Rectal smooth muscle tissue (tissue), 1 donor: Measurements from ENCODE around the gene RAB3GAP2.
"Not testable (repeated sequence)": the region's sequence is repeated elsewhere in the genome, so short reads cannot be mapped to it uniquely, and the experiment has no call there.

Experiments
- H3K27ac ChIP-seq: one replicate; pipeline ENCODE4 v1.7.0; 2013; ENCODE audit warnings: low read depth, low read length, inconsistent platforms
- H3K27me3 ChIP-seq: one replicate; pipeline ENCODE4 v1.7.0; 2013; ENCODE audit warnings: low read length; ENCODE audit not compliant: control insufficient read depth, insufficient read depth
- H3K36me3 ChIP-seq: one replicate; pipeline ENCODE4 v1.7.0; 2013; ENCODE audit warnings: low read length; ENCODE audit not compliant: control insufficient read depth, insufficient read depth
- H3K4me1 ChIP-seq: one replicate; pipeline ENCODE4 v1.7.0; 2013; ENCODE audit warnings: low read length; ENCODE audit not compliant: control insufficient read depth, insufficient read depth
- H3K4me3 ChIP-seq: one replicate; pipeline ENCODE4 v1.7.0; 2013; ENCODE audit warnings: low read length
- H3K9ac ChIP-seq: one replicate; pipeline ENCODE4 v1.7.0; 2013; ENCODE audit warnings: low read length

Gene RAB3GAP2, protein sequence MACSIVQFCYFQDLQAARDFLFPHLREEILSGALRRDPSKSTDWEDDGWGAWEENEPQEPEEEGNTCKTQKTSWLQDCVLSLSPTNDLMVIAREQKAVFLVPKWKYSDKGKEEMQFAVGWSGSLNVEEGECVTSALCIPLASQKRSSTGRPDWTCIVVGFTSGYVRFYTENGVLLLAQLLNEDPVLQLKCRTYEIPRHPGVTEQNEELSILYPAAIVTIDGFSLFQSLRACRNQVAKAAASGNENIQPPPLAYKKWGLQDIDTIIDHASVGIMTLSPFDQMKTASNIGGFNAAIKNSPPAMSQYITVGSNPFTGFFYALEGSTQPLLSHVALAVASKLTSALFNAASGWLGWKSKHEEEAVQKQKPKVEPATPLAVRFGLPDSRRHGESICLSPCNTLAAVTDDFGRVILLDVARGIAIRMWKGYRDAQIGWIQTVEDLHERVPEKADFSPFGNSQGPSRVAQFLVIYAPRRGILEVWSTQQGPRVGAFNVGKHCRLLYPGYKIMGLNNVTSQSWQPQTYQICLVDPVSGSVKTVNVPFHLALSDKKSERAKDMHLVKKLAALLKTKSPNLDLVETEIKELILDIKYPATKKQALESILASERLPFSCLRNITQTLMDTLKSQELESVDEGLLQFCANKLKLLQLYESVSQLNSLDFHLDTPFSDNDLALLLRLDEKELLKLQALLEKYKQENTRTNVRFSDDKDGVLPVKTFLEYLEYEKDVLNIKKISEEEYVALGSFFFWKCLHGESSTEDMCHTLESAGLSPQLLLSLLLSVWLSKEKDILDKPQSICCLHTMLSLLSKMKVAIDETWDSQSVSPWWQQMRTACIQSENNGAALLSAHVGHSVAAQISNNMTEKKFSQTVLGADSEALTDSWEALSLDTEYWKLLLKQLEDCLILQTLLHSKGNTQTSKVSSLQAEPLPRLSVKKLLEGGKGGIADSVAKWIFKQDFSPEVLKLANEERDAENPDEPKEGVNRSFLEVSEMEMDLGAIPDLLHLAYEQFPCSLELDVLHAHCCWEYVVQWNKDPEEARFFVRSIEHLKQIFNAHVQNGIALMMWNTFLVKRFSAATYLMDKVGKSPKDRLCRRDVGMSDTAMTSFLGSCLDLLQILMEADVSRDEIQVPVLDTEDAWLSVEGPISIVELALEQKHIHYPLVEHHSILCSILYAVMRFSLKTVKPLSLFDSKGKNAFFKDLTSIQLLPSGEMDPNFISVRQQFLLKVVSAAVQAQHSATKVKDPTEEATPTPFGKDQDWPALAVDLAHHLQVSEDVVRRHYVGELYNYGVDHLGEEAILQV (N-terminal part only)

DNA sequence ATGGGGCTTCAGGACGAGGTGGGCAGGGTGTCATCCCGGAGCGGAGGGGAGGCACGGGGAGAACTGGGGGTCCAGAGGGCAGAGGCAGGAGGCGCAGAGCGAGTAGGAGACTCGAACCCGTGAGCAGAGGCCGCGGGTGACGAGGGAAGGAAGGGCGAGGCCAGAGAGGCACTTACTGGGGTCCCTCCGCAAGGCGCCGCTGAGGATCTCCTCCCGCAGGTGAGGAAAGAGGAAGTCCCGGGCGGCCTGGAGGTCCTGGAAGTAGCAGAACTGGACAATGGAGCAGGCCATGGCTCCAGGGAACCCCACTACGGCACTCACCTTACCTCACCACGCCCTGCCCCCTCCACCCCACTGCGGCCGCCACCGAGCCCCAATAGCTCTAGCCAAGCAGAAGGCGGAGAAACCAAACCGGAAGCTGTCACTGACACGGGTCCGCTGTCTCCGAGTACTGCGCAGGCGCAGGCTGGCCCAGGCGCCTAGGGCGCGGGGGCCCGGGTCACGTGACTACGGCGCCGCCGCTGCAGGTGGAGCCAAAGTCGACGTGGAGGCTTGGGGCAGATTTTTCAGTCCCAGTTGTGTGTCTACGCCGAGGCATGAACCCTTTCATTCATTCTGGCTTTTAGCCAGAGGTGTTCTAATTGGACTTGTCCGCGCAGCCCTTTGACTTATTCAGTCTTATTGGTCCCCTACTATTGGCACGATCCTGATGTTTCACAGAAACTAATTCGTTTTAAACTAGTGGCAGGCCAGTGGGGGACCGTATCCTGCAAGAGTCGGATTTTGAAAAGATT is at the start of gene RAB3GAP2:
Gene RAB3GAP2, minus strand, starts transcription at position 407 of the 794 bp plus-strand sequence. Its CDS starts 116 bp downstream, at position 291.
- peaks cover 12% of the 10 kb centered on the region for H3K4me1 ChIP-seq
- no peaks in the 10 kb centered on the region for H3K27me3 ChIP-seq
- H3K4me3 ChIP-seq = peak within 1 kb of the TSS; percentile 92
- H3K27ac ChIP-seq = peak within 1 kb of the TSS; percentile 85
- H3K36me3 ChIP-seq = no peaks in the 10 kb centered on the region
- H3K9ac ChIP-seq = peak within 1 kb of the TSS; percentile 95

DNA sequence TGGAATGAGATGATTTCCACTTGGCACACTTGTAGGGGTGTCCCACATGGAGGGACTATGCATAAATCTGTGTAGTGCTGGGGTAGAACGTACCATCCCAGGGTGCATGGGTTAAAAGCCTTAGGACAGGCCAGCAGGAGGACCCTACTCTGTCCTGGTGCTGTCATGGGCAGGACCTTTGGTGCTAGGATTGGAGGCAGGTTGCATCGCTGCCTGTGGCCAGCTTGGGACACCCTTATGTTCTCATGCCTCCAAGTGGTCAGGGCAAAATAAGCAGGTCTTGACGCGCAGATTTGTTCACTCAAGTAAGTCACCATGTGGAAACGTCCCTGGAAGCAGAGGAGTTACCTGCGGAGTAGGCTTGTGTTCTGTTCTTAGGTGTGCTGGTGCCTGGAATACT is 49.5 kb upstream of the RAB3GAP2 start:
- no peaks in the 10 kb centered on the region for H3K36me3 ChIP-seq
- H3K9ac ChIP-seq = no peak overlapping the region
- H3K4me1 ChIP-seq = no peaks in the 10 kb centered on the region
- H3K4me3 ChIP-seq = no peak overlapping the region
- no peak overlapping the region for H3K27ac ChIP-seq
- no peaks in the 10 kb centered on the region for H3K27me3 ChIP-seq

DNA sequence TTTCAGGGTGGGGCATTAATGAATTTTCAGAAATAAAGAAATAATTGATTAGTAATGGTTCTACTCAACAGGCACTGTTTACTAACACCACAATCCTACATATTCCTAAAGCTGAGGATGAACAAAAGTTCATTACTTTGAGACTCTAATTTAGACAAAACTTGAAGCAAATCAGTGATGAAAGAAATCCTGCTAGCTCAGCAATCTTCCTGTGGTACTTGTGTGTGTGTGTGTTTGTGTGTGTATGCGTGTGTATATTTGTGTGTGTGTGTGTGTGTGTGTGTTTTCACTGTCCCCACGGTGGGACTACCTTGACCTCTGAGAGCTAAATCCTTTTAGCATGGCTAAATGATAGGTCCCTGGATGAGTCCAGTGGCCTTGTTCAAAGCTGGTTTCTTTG is 48.5 kb upstream of the RAB3GAP2 start:
- Histone ChIP-seq H3K4me1 (no peaks in the 10 kb centered on the region), H3K27ac (no peak overlapping the region), H3K36me3 (no peaks in the 10 kb centered on the region), H3K9ac (no peak overlapping the region), H3K27me3 (no peaks in the 10 kb centered on the region), H3K4me3 (no peak overlapping the region)

DNA sequence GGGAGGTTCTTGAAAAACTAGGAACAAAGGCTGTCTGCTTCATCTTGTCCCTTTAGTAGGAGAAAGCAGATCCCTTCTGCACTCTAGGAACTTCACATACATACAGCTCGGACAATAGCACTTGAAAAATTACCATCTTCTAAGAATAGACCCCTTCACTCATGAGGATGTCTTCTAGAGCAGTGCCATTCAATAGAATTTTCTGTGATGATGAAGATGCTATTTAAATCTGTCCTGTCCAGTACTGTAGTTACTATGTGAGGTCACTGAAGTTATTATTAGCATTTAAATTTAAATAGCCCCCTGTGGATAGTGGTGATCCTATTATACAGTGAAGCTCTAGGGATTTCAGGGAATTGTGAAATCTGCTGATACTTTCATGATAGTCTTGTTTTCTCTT is 46.4 kb upstream of the RAB3GAP2 start:
- Histone ChIP-seq H3K4me1 (no peaks in the 10 kb centered on the region), H3K9ac (no peak overlapping the region), H3K27ac (no peak overlapping the region), H3K4me3 (no peak overlapping the region), H3K36me3 (no peaks in the 10 kb centered on the region), H3K27me3 (no peaks in the 10 kb centered on the region)

DNA sequence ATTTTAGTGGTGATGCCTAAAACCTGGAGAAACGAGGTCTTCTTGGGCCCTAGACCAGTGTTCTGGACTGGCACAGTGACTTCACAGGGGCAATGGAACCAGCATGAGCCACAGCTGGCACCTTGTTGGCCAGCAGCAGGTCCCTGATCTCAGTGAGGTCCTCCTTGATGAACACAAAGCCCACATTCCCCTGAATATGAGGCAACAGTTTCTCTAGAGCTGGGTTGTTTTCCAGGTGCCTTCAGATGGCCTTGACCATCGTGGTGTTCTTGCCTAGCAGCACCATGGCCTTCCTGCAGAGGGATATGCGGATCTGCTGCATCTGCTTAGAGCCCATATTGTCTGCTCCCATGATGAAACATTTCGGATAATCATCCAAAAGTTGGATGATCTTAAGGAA is 44.9 kb upstream of the RAB3GAP2 start:
- Histone ChIP-seq H3K36me3 (no peaks in the 10 kb centered on the region), H3K4me1 (no peaks in the 10 kb centered on the region), H3K27me3 (no peaks in the 10 kb centered on the region), H3K27ac (no peak overlapping the region), H3K9ac (no peak overlapping the region), H3K4me3 (no peak overlapping the region)

DNA sequence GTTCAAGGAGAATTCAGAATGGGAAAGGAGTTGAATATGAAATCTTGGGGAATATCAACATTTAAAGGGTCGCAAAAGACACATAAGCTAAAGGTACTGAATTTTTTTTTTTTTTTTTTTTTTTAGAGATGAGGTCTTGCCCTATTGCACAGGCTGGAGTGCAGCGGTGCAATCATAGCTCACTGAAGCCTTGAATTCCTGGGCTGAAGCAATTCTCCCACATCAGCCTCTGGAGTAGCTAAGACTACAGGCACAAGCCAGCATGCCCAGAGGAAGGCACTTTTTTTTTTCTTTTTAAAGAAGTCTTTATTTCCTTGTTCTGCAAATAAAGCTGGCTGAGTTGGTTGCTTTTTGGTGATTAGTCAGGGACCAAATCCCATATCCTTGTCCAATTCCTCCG is 44.1 kb upstream of the RAB3GAP2 start:
- Histone ChIP-seq H3K9ac (no peak overlapping the region), H3K36me3 (no peaks in the 10 kb centered on the region), H3K27me3 (no peaks in the 10 kb centered on the region), H3K4me3 (no peak overlapping the region), H3K4me1 (no peaks in the 10 kb centered on the region), H3K27ac (no peak overlapping the region)

DNA sequence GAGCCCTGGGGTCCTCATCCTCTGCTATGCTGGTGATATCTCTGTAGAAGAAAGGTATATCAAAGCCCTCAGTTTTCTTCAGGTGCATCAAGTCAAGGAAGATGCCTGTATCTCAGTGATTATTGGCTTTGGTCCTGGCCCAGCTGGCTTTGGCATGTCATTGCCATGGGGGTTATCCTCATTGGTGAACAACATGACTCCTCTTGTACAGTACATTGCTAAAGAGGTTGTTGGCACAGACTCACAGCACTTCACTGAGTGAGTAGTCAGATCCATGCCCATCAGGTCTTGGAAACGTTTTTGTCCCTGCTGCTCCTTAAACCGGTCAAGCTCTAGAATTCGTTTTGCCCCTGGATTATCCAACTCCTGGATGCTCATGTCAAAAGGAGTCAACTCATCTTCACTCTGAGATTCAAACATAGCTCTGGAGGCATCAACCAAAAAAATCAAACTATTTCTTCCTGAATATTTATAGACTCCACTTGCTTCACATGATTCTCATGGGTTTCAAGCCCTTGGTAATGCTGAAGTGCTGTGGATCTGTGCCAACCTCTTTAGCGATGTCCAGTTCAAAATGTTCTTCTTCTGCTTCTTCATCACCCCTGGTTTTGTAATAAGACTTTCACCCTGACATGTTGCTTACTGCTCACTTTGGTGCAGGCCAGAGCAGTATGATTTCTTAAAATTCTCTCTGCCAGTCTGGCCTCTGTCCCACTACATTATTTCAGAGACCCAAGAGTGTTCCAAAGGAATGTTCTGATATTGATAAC is 43.0 kb upstream of the RAB3GAP2 start:
- Histone ChIP-seq H3K27me3 (no peaks in the 10 kb centered on the region), H3K36me3 (no peaks in the 10 kb centered on the region), H3K4me3 (no peak overlapping the region), H3K9ac (no peak overlapping the region), H3K4me1 (no peaks in the 10 kb centered on the region), H3K27ac (no peak overlapping the region)

DNA sequence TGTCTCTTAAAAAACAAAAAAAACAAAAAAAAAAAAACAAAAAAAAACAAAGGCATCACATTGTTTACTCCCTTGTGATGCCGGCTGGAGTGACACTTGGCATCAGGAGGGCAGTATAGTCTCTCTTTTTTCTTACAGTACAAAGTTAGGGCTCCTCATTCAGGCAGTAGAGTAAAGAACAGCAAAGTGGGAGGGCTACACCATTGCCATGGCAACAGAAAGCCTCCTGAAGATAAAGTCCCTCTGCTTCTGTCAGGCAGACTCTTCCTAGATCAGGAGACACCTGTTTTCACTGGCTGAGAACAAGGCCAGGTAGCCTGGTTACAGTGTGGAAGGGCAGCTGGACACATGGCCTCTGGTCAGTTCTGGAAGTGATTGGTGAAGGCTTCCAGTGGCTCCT is 41.3 kb upstream of the RAB3GAP2 start:
- Histone ChIP-seq H3K9ac (no peak overlapping the region), H3K27ac (no peak overlapping the region), H3K4me3 (no peak overlapping the region), H3K36me3 (no peaks in the 10 kb centered on the region), H3K4me1 (no peaks in the 10 kb centered on the region), H3K27me3 (no peaks in the 10 kb centered on the region)

DNA sequence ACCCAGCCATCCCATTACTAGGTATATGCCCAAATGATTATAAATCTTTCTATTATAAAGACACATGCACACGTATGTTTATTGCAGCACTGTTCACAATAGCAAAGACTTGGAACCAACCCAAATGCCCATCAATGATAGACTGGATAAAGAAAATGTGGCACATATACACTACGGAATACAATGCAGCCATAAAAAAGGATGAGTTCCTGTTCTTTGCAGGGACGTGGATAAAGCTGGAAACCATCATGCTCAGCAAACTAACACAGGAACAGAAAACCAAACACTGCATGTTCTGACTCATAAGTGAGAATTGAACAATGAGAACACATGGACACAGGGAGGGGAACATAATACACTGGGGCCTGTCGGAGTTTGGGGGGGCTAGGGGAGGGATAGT is 37.9 kb upstream of the RAB3GAP2 start:
- H3K36me3 ChIP-seq, H3K4me1 ChIP-seq, H3K27ac ChIP-seq, H3K9ac ChIP-seq, H3K4me3 ChIP-seq, H3K27me3 ChIP-seq: not testable (repeated sequence)

DNA sequence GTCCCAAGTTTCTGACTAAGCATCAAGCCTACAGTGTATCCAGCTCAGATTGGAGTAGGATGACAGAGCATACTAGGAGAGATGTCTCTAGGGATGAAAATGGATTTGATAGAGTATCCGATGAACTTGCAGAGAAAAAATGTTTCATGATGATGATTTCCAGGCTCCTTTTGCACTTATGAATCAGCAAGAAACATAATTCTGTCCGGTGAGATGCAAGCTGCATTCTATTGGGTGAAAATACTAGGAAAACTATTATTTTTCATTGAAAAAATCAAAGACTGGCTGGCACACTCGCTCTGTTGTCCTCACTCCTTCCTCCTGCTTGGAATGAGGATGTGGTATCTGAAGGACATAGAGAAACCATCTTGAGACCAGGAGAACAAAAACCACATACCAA is 35.4 kb upstream of the RAB3GAP2 start:
- Histone ChIP-seq H3K4me3 (no peak overlapping the region), H3K27ac (no peak overlapping the region), H3K9ac (no peak overlapping the region), H3K4me1 (no peaks in the 10 kb centered on the region), H3K27me3 (no peaks in the 10 kb centered on the region), H3K36me3 (no peaks in the 10 kb centered on the region)

DNA sequence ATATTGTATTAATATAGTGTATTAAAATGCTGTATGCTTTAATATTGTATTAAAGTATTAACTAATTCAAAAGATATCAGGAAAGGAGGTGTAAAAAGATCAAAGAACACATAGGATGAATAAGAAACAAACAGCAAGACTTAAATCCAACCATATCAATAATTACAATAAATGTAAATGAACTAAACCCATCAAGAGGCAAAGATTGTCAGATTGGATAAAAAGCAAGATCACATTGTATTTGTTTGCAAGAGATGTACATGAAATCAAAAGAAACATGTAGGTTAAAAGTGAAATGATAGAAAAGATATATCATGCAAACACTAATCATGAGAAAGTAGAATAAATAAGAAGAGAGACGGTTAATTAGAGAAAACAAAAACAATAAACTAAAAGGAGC is 34.1 kb upstream of the RAB3GAP2 start:
- H3K27ac ChIP-seq = no peak overlapping the region
- H3K4me3 ChIP-seq = no peak overlapping the region
- H3K36me3 ChIP-seq = no peaks in the 10 kb centered on the region
- H3K4me1 ChIP-seq = no peaks in the 10 kb centered on the region
- H3K27me3 ChIP-seq = no peaks in the 10 kb centered on the region
- no peak overlapping the region for H3K9ac ChIP-seq
